RWPE2 (cell line): ENCODE results near the gene CCDC69.

Experiments used
- ATAC-seq: fragments of 200-7000 bp; cut with Tn5 transposase; 3 replicates; pipeline ENCODE4 v1.9.1; 2021; ENCODE audit warnings: low read depth
- DNase-seq: peaks from one replicate; pipeline ENCODE4 v3.0.0-alpha.2; 2020; ENCODE audit warnings: low spot score
- H3K27ac ChIP-seq: fragments of 450-650 bp; 2 replicates; pipeline ENCODE4 v1.5.1; 2017; ENCODE audit warnings: mild to moderate bottlenecking; ENCODE audit not compliant: poor library complexity, severe bottlenecking
- H3K27me3 ChIP-seq: fragments of 250-450 bp; sonication (Bioruptor Pico); 2 replicates; pipeline ENCODE4 v1.5.1; 2021; ENCODE audit warnings: mild to moderate bottlenecking, moderate library complexity; ENCODE audit not compliant: insufficient read depth, poor library complexity, severe bottlenecking
- H3K36me3 ChIP-seq: fragments of 250-450 bp; sonication (Bioruptor Pico); 2 replicates; pipeline ENCODE4 v1.5.1; 2020; ENCODE audit warnings: low read depth, mild to moderate bottlenecking, moderate library complexity
- H3K4me1 ChIP-seq: fragments of 250-450 bp; sonication (Bioruptor Pico); 2 replicates; pipeline ENCODE4 v1.5.1; 2021; ENCODE audit warnings: mild to moderate bottlenecking, moderate library complexity; ENCODE audit not compliant: insufficient read depth, poor library complexity, severe bottlenecking
- H3K4me3 ChIP-seq: fragments of 250-450 bp; sonication (Bioruptor Pico); 2 replicates; pipeline ENCODE4 v1.5.1; 2021; ENCODE audit warnings: mild to moderate bottlenecking, moderate library complexity; ENCODE audit not compliant: severe bottlenecking
- H3K9me3 ChIP-seq: fragments of 250-450 bp; sonication (Bioruptor Pico); 2 replicates; pipeline ENCODE4 v1.5.1; 2021; ENCODE audit warnings: mild to moderate bottlenecking, moderate library complexity; ENCODE audit not compliant: severe bottlenecking
- CTCF ChIP-seq: fragments of 450-650 bp; IDR thresholded peaks from one replicate; pipeline ENCODE4 v1.5.1; 2017; ENCODE audit warnings: mild to moderate bottlenecking, moderate library complexity; ENCODE audit not compliant: poor library complexity, severe bottlenecking

CCDC69 gene

GRCh38 chr5:151223447-151224264 lies at the start of gene CCDC69:
CCDC69 (minus strand) TSS chr5:151224092; CDS start chr5:151223970, 122 bp downstream.
- no peaks in the 10 kb centered on the region for H3K4me1 ChIP-seq
- no peak within 1 kb of the TSS for H3K27ac ChIP-seq
- H3K27me3 ChIP-seq, result no peaks in the 10 kb centered on the region

GRCh38 chr5:151271336-151271735 lies 47.4 kb upstream of the CCDC69 start:
- Histone ChIP-seq H3K9me3 (no peaks in the 10 kb centered on the region), H3K4me3 (no peak overlapping the region), H3K27ac (no peak overlapping the region), H3K27me3 (no peaks in the 10 kb centered on the region), H3K4me1 (no peaks in the 10 kb centered on the region), H3K36me3 (peaks cover 41% of the 10 kb centered on the region)
- ATAC-seq (no peak), DNase-seq (no peak)
- TF ChIP-seq CTCF, result no peak

More at GRCh38 chr5:151223447-151224264, at the start of gene CCDC69:
- peak within 1 kb of the TSS; percentile 71 for H3K4me3 ChIP-seq
- no peaks in the 10 kb centered on the region for H3K36me3 ChIP-seq
- peak; percentile 22 for TF ChIP-seq CTCF
- no peaks in the 10 kb centered on the region for H3K9me3 ChIP-seq
- DNase-seq (no peak), ATAC-seq (peak; percentile 90)

GRCh38 chr5:151270599-151270998 lies 46.7 kb upstream of the CCDC69 start:
- peaks cover 49% of the 10 kb centered on the region for H3K36me3 ChIP-seq
- ATAC-seq (peak; percentile 40; the same call in 2 of the 3 replicates), DNase-seq (no peak)
- no peak overlapping the region for H3K4me3 ChIP-seq
- H3K9me3 ChIP-seq, result no peaks in the 10 kb centered on the region
- H3K4me1 ChIP-seq, result no peaks in the 10 kb centered on the region
- H3K27ac ChIP-seq, result no peak overlapping the region
- TF ChIP-seq CTCF, result no peak
- no peaks in the 10 kb centered on the region for H3K27me3 ChIP-seq

- H3K36me3 ChIP-seq, result peaks cover 67% of the 10 kb centered on the region
Measured at GRCh38 chr5:151267491-151268260, 43.8 kb upstream of the CCDC69 start.

More at GRCh38 chr5:151267491-151268260, 43.8 kb upstream of the CCDC69 start:
- peaks cover 23% of the 10 kb centered on the region for H3K4me1 ChIP-seq
- no peak overlapping the region for H3K4me3 ChIP-seq
- TF ChIP-seq CTCF, result no peak
- H3K27me3 ChIP-seq, result no peaks in the 10 kb centered on the region
- H3K9me3 ChIP-seq, result no peaks in the 10 kb centered on the region
- H3K27ac ChIP-seq, result no peak overlapping the region
- DNase-seq (no peak), ATAC-seq (no peak)
